Amniotic stem cell (primary cell): ENCODE data around the gene KISS1R.
"Not testable (repeated sequence)": the region's sequence is repeated elsewhere in the genome, so short reads cannot be mapped to it uniquely, and the experiment has no call there.

Experiments
- DNase-seq: peaks from one replicate; lab custom pipeline; 2025; lab: John Stamatoyannopoulos, UW

KISS1R gene

DNA sequence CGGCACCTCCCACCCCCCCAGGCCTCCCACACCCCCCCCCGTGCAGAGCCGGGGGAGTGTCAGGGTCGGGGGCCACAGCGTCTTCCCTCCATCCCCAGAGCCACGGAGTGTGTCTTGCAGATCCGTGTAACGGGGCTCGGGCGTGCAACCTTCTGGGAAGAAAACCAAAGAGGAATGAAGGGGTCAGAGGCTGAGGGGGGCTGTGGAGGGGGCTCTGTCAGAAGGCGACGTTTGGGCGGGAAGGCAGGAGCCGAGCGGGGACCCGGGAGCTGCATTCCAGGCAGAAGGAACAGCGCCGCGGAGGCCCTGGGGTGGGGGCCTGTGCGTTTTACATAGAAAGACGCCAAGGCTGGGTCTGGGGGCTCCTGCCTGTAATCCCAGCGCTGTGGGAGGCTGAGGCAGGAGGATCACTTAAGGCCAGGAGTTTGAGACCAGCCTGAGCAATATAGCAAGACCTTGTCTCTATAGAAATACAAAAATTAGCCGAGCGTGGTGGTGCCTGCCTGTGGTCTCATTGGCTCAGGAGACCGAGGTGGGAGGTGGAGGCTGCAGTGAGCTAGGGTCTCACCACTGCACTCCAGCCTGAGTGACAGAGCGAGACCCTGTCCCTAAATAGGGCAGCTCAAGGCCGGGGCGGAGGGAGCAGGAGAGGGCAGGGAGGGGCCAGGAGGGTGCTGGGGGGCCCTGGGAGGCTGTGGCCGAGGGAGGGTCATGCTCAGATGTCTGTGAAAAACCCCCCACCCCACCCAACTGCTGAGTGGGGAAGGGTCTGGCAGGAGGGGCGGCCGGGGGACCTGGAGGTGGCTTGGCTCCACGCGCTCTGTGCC, 36.5 kb downstream of the KISS1R start:
- no peak for DNase-seq

DNA sequence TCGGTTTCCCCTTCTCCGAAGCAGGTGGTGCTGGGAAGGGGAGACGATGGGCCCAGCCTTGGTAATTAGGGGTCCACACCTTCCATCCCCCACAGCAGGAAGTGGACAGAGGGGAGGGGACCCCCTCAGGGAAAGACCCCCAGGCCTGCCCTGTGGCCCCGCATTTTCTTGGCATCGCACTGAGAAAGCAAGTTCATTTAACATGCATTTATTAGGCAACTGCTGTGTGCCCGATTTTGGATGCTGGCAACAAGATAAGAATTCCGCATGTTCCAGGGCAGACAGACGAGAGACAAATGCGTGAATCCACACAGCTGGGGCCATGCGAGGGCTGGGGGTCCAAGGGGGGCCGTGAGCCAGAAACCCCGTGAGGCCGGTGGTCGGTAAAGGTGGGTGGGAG, 37.1 kb downstream of the KISS1R start:
- no peak for DNase-seq

DNA sequence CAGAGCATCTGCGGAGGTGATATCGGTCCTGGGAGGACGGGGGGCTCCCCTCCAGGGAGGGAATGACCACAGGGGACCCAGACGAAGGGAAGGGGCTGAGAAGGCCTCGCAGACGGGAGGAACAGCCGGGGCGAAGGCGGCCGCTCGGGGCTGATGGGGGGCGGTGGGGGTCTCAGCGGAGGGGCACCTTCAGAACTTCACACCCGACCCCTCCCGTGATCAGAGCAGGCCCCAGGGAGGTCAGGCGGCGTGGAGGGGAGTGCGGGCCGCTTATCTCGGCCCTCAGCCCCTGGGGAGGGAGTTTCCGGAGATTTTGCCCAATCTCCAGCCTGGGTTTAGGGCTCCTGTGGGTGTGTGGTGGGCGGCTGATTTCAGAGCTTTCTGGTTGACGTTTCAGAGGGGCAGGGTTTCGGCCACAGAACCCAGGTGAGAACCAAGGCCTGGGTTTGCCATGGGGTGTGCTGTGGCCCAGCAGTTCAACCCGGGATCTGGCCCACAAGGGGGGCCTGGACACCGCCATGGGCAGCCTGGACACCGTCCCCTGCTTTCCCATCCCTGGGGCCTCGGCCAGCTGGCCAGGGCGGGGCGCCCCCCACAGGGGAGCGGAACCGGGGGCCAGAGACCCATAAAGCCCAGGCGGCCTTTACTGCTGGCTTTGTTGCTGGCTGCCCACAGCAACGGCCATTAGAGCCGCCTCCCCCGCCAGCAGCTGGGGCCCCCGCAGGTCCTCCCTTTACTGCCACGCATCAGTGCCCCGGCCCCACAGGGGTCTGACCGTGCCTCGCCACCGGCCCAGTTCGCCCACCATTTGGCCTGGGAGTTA, 37.8 kb downstream of the KISS1R start:
- no peak for DNase-seq

DNA sequence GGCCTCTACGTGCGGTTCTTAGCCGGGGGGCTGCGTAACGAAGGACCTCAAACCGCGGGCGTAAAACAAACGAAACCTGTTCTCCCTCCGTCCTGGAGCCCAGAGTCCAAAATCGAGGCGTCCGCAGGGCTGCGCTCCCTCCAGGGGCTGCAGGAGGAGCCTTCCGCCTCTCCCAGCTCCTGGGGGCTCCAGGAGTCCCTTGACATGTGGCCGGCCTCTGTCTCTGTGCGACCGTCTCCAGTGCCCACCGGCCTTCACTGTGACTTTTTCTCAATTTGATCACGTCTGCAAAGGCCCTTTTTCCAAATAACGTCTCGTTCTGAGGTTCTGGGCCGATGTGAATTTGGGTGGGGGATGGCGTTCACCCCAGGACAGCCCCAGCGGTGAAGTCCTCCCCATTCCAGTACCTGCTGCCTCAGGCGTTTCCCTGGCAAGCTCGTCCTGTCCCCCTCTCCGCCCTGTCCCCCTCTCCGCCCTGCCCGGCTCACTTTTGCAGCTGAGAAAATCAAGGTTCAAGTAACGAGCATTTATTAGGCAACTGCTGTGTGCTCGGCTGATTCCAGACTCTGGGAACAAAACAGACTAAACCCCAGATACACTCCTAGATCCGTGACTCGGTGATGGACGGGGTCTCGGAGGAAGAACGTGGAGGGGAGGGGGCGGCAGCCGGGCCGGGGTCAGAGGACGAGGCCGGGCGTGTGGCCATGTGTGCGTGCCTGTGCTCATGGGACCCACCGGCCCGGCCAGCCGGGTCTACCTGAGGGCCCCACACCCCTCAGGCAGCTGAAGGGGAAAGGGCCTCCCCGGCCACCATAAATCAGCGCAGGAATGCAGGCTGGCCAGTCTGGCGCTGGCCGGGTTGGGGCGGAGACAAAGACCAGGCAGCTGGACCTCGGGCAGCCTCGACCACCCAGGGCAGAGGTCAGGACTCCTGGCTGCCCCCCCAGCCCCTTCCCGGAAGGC, 39.0 kb downstream of the KISS1R start:
- DNase-seq, result no peak

DNA sequence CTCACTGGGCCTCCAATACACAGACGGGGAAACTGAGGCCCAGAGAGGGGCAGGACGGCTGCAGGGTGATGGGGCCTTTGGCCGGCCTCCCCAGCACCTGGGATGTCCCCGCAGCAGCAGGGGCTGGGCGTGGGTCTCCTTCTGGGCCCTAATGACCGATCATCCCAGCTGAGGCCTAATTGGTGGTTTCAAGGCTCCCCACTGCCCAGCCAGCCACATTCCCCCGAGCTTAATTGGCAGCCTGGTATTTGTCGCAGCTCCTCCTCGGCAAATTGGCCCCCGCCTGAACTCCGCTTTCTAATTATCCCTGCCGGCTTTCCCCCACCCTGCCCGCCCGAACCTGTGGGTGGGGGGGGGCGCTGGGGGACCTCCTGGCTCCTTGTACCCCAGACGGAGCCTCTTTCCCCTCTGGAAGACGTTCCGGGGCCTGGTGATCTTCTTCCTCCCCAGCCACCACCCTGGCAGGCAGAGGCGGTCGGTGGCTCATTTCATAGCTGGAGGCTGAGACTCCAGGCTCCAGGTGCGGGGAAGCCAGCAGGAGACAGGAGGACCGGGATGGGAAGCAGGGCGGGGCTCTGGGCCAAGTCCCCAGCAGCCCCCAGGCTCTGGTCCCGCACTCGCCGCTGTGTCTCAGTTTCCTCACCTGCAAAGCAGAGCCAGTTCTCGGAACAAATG, 39.8 kb downstream of the KISS1R start:
- DNase-seq, result peak; percentile 11

DNA sequence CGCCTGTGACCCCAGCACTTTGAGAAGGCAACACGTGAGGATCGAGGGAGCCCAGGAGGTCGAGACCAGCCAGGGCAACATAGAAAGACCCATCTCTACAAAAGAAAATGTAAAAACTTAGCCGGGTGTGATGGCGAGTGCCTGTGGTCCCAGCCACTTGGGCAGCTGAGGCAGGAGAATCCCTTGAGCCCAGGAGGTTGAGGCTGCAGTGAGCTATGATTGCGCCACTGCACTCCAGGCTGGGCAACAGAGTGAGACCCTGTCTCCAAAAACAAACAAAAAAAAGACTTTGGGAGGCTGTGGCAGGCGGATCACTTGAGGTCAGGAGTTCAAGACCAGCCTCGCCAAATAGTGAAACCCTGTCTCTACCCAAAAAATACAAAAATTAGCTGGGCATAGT, 40.4 kb downstream of the KISS1R start:
- DNase-seq, result not testable (repeated sequence)

DNA sequence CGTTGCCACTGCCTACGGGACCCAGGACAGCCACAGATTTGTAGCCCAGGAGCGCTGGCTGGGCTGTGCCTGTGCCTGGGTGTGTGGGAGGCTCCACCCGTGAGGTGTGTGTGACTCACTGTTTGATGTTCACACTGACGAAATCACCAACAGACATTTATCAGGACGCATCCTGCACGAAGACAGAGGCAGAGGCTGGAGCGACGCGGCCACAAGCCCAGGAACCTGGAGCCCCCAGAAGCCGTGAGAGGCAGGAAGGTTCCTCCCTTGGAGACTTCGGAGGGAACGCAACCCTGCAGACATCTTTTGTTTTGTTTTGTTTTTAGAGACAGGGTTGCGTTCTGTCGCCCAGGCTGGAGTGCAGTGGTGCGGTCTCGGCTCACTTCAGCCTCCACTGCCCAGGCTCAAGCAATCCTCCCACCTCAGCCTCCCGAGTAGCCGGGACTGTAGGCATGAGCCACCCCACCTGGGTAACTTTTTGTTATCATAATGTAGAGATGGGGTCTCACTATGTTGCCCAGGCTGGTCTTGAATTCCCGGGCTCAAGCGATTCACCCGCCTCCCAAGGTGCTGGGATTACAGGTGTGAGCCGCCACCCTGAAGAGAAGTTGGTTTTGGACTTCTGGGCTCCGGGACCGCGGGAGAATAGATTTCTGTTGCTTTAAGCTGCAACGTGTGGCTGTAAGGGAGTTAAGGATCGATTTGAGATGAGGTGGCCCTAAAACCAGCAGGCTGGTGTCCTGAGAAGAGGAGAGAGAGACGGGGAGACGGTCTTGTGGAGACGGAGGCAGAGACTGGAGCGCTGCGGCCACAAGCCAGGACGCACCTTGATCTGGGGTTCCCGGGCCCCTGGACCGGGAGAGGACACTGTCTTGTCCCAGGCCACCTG, 42.1 kb downstream of the KISS1R start:
- no peak for DNase-seq

DNA sequence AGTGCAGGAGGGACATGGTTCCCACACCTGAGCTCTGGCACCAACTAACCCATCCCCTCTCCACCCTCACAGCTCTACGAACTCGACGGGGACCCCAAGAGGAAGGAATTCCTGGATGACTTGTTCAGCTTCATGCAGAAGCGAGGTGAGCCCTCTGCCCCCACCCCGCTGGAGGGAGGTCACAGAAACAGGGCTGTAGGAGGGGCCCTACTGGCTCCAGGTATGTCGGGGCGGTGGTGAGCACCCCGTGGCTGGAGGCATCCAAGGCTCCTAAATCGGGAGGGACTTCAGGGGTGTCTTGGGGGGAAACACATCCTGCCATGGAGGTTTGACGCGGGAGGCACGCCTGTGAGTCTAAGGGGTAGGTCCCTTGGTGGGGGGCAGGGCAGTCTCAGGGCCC, 42.9 kb downstream of the KISS1R start:
- DNase-seq, result no peak

DNA sequence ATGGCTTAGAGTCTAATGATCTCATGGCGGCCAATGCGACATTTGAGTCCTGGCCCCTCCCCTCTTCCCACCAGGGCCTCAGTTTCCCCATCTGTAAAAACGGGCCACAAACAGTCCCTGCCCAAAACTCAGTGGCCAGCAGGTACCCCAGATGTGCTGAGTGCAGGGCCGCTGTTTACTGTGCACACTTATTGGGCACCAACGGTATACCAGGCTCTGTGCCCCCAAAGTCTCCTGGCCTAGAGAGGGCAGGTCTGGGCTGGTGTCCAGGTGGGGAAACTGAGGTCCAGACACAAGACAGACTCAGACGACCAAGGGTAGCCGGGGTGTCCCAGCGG, 43.4 kb downstream of the KISS1R start:
- DNase-seq, result no peak

DNA sequence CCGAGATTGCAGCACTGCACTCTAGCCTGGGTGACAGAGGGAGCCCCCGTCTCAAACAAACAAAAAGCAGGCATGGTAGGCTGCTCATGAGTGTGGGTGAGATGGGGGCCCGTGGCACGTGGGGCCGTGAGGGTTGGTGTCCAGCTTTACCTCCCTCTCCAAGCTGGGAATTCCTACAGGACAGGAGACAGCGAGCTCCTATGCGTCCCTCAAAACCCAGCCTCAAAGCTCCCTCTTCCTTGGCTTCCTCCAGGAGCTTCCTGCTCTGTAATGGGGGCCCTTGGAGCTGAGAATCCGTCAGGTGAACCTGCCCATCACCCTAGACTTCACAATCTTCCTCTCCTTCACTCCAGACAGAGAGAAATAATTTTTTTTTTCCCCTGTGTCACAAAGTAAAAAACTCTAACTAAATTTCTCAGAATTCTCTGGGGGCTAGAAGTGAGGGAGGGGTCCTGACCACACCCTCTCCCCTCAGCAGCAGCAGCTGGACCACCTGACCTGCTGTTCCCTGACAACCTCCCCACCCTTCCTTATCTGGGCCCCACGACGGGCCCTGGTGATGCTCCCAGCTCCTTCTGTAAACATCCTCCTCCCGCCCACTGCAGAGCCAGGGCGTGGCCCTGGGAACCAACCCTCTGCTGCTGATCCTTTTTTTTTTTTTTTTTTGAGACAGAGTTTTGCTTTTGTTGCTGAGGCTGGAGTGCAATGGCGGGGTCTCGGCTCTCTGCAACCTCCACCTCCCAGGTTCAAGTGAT, 44.9 kb downstream of the KISS1R start:
- DNase-seq, result no peak

DNA sequence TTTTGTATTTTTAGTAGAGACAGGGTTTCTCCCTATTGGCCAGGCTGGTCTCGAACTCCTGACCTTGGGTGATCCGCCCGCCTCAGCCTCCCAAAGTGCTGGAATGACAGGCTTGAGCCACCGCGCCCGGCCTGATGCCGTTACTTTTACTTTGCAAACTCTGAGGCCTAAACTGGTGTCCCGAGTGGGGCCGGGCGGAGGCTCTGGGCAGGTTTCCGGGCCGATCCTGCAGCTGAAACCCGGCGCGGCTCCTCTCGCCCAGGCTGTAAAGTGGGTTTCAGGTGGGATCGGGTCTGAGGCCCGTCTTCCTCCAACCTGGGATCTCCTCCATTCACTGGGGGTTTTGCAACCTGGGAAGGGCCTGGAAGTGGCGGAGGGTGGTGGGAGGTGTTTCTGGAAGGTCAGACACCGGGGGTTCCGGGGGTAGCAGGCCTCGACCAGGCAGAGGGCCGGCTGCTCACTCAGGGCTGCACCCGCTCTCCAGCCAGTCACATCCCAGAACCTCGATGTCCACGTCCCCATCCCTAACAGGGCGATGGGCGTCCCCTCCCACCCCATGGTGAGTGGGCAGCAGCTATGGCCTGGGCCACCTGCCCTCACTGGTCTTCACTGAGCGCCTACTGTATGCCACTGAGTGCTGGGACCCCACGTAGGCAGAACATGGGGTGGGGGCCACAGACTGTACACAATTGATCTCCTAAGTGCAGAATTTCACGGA, 45.7 kb downstream of the KISS1R start:
- no peak for DNase-seq

DNA sequence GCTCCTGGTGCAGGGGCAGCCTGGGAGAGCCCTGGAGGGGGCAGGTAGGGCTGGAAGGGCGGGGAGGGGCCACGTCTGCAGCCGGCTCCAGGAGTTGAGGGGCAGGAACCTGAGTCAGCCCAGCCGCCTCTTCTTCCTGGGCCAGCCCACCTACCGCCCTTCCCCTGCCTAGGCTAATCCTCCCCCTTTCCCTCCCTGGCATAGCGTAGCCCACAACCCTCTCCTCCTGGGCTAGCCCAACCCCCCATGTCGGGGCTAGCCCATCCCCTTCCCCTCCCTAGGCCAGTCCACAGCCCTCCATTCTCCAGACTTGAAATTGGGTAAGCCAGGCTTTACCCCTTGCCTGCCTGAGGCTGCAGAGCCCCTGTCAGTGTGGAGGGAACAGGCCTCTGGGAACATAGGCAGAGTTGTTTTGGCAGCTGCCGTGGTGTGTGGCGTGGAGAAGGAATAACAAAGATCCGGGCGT, 46.4 kb downstream of the KISS1R start:
- DNase-seq, result no peak

DNA sequence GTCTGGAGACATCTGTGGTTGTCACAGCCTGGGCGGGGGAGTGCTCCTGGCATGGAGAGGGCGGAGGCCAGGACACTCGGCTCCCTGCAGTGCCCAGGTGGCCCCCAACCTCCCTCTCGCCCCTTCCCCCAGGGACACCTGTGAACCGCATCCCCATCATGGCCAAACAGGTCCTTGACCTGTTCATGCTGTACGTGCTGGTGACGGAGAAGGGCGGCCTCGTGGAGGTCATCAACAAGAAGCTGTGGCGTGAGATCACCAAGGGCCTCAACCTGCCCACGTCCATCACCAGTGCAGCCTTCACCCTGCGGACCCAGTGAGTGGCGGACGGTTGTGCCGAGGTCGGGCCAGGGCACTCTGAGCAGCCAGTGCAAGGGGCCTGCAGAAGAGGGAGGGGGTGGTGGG, 47.0 kb downstream of the KISS1R start:
- DNase-seq, result no peak

DNA sequence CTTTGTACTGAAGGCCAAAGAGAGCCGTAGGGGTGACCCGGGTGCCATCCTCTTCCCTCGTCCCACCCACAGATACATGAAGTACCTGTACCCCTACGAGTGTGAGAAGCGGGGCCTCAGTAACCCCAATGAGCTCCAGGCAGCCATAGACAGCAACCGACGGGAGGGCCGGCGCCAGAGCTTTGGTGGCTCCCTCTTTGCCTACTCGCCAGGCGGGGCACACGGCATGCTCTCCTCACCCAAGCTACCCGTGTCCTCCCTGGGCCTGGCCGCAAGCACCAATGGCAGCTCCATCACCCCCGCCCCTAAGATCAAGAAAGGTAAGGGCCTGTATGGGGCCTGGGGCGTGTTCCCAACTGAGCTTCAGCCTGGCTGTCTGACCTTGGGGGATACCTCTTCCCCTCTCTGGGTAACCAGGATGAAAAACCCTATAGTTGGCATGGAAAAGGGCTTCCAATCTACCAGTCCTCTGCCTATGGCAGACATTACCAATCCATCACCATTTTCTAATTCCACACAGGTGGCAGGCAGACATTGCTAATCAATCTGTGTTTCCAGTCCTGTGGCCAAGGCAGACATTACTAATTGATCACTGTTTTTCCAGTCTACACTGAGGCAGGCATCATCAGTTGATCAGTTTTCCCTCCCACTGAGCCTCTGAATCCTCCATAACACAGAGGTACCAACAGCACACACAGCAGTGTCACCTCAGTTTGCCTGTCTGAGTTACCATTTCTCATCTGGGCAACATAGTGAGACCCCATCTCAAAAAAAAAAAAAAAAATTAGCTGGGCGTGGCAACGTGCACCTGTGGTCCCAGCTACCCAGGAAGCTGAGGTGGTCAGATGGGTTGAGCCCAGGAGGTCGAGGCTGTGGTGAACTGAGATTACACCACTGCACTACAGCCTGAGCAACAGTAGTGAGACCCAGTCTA, 47.9 kb downstream of the KISS1R start:
- DNase-seq, result no peak

DNA sequence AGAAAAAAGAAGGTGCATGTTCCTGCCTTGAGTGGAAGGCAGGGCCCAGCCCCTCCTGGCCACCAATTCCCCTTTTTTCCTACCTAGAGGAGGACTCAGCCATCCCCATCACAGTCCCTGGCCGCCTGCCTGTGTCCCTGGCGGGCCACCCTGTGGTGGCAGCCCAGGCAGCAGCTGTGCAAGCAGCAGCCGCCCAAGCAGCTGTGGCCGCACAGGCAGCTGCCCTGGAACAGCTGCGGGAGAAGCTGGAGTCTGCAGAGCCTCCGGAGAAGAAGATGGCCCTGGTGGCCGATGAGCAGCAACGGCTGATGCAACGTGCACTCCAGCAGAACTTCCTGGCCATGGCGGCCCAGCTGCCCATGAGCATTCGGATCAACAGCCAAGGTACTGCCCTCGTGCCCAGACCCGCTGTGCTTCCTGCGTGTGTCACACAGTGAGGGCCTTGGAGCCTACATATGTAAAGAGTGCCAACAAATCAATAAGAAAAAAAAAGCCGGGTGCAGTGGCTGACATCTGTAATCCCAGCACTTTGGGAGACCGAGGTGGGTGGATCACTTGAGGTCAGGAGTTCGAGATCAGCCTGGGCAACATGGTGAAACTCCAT, 49.5 kb downstream of the KISS1R start:
- DNase-seq, result no peak
